GM19395 (cell line): ENCODE data around the gene DGKI.

ENCODE experiments used
- ATAC-seq: cut with Tn5 transposase; IDR thresholded peaks from one replicate; pipeline ENCODE4 v1.9.1; 2021; ENCODE audit warnings: mild to moderate bottlenecking, moderate library complexity; ENCODE audit not compliant: unreplicated experiment

The DGKI gene

GRCh38 chr7:137609500-137609899 is 237.3 kb downstream of the DGKI start:
- ATAC-seq: no peak

- no peak for ATAC-seq
Observed at GRCh38 chr7:137606061-137606674, 240.6 kb downstream of the DGKI start.

GRCh38 chr7:137603043-137603442 is 243.7 kb downstream of the DGKI start:
- ATAC-seq: no peak

- no peak for ATAC-seq
Observed at GRCh38 chr7:137601642-137602041, 245.1 kb downstream of the DGKI start.

GRCh38 chr7:137597856-137598255 is 248.9 kb downstream of the DGKI start:
- no peak for ATAC-seq

- no peak for ATAC-seq
Observed at GRCh38 chr7:137593115-137593711, 253.6 kb downstream of the DGKI start.

GRCh38 chr7:137592232-137592896 is 254.4 kb downstream of the DGKI start:
- ATAC-seq: no peak

GRCh38 chr7:137591421-137591837 is 255.3 kb downstream of the DGKI start:
- ATAC-seq: no peak

GRCh38 chr7:137590756-137591305 is 255.9 kb downstream of the DGKI start:
- no peak for ATAC-seq

GRCh38 chr7:137590071-137590755 is 256.6 kb downstream of the DGKI start:
- ATAC-seq: no peak

- no peak for ATAC-seq
Observed at GRCh38 chr7:137587326-137587725, 259.4 kb downstream of the DGKI start.

GRCh38 chr7:137585591-137585990 is 261.2 kb downstream of the DGKI start:
- no peak for ATAC-seq

- no peak for ATAC-seq
Observed at GRCh38 chr7:137583172-137583571, 263.6 kb downstream of the DGKI start.

GRCh38 chr7:137579913-137580640 is 266.7 kb downstream of the DGKI start:
- no peak for ATAC-seq

GRCh38 chr7:137578541-137578940 is 268.2 kb downstream of the DGKI start:
- ATAC-seq: no peak

GRCh38 chr7:137577184-137577583 is 269.6 kb downstream of the DGKI start:
- ATAC-seq: no peak

- no peak for ATAC-seq
Observed at GRCh38 chr7:137576481-137576880, 270.3 kb downstream of the DGKI start.

GRCh38 chr7:137574812-137575211 is 272.0 kb downstream of the DGKI start:
- no peak for ATAC-seq

GRCh38 chr7:137572056-137572784 is 274.6 kb downstream of the DGKI start:
- ATAC-seq: no peak

GRCh38 chr7:137564677-137565076 is 282.1 kb downstream of the DGKI start:
- no peak for ATAC-seq
